PC-3 (cell line): ENCODE results near the gene FHL2. TPM values are rescaled to one million over a fixed set of nuclear protein-coding genes. Genes with fewer than 3 reads are reported as not detected.

ENCODE experiments used
- ATAC-seq: fragments of 200-7000 bp; cut with Tn5 transposase; 2 replicates; pipeline ENCODE4 v1.9.1; 2020; ENCODE audit warnings: mild to moderate bottlenecking, moderate library complexity
- BruUV-seq: library from RNA; stranded (reverse); fragments of 400-500 nt; replicated peaks from 2 replicates; lab custom pipeline; 2021; lab: Mats Ljungman, UMichigan
- CTCF ChIA-PET: fragments of 300-600 bp; sonication (Branson Sonifier 250); formaldehyde crosslinking; loops from one replicate; lab custom pipeline; 2022; ENCODE audit warnings: antibody characterized with exemption; lab: Charles Lee
- POLR2A ChIA-PET: fragments of 300-600 bp; sonication (Branson Sonifier 250); formaldehyde crosslinking; loops from one replicate; lab custom pipeline; 2022; ENCODE audit warnings: antibody characterized with exemption; ENCODE audit not compliant: unreplicated experiment; lab: Charles Lee
- DNase-seq: peaks from one replicate; pipeline ENCODE4 v3.0.0-alpha.2; 2015
- H2AFZ ChIP-seq: fragments of 300-600 bp; sonication (generic); 2 replicates; pipeline ENCODE4 v1.6.0; 2016; ENCODE audit warnings: antibody characterized with exemption, low read length
- H3F3A ChIP-seq: fragments of 300-600 bp; sonication (generic); one replicate; pipeline ENCODE4 v1.6.0; 2017; ENCODE audit warnings: antibody characterized with exemption, low read length, control low read depth, mild to moderate bottlenecking; ENCODE audit not compliant: unreplicated experiment
- H3K27ac ChIP-seq: fragments of 300-600 bp; sonication (generic); 2 replicates; pipeline ENCODE4 v1.5.1; 2016; ENCODE audit warnings: mild to moderate bottlenecking, low read length
- H3K27me3 ChIP-seq: fragments of 300-600 bp; sonication (generic); 2 replicates; pipeline ENCODE4 v1.6.1; 2016; ENCODE audit warnings: low read length, mixed read lengths
- H3K36me3 ChIP-seq: fragments of 300-600 bp; sonication (generic); 2 replicates; pipeline ENCODE4 v1.6.1; 2016; ENCODE audit warnings: low read depth, mixed run types, low read length, mixed read lengths
- H3K4me1 ChIP-seq: fragments of 300-600 bp; sonication (generic); 2 replicates; pipeline ENCODE4 v1.5.1; 2016; ENCODE audit warnings: low read length; ENCODE audit not compliant: insufficient read depth
- H3K4me2 ChIP-seq: fragments of 300-600 bp; sonication (generic); 2 replicates; pipeline ENCODE4 v1.6.0; 2016; ENCODE audit warnings: low read length
- H3K4me3 ChIP-seq: fragments of 300-600 bp; sonication (generic); 2 replicates; pipeline ENCODE4 v1.5.1; 2016; ENCODE audit warnings: mild to moderate bottlenecking, low read length, mixed read lengths
- H3K79me2 ChIP-seq: fragments of 300-600 bp; sonication (generic); 2 replicates; pipeline ENCODE4 v1.6.1; 2017; ENCODE audit warnings: low read length, mixed read lengths
- H3K9ac ChIP-seq: fragments of 300-600 bp; sonication (generic); 2 replicates; pipeline ENCODE4 v1.6.0; 2016; ENCODE audit warnings: mild to moderate bottlenecking, low read length
- H3K9me2 ChIP-seq: fragments of 300-600 bp; sonication (generic); replicated peaks from 2 replicates; pipeline ENCODE4 v1.6.1; 2016; ENCODE audit warnings: mixed run types, low read length, mixed read lengths
- H3K9me3 ChIP-seq: fragments of 300-600 bp; sonication (generic); 2 replicates; pipeline ENCODE4 v1.6.1; 2016; ENCODE audit warnings: low read length, mixed read lengths
- H4K20me1 ChIP-seq: fragments of 300-600 bp; sonication (generic); 2 replicates; pipeline ENCODE4 v1.6.1; 2016; ENCODE audit warnings: low read length, mixed read lengths
- EZH2 ChIP-seq: fragments of 300-600 bp; sonication (generic); IDR thresholded peaks from one replicate; pipeline ENCODE4 v1.6.1; 2017; ENCODE audit warnings: antibody characterized with exemption, mild to moderate bottlenecking, low read length; ENCODE audit not compliant: unreplicated experiment
- EZH2phosphoT487 ChIP-seq: fragments of 300-600 bp; sonication (generic); IDR thresholded peaks from 2 replicates; pipeline ENCODE4 v1.6.1; 2018; ENCODE audit warnings: mild to moderate bottlenecking, antibody characterized with exemption, low read length, borderline replicate concordance
- intact Hi-C: fragments of 100-400 bp; cut with micrococcal nuclease; formaldehyde crosslinking; loops from 2 replicates; pipeline ENCODE4 v1.9.0; 2023
- total RNA-seq: library from RNA; depleted of rRNA; stranded (reverse); fragments of >200 nt; gene quantifications from 2 replicates; pipeline ENCODE4 v1.2.3, GENCODE V29; 2014
- TF ChIP-seq, protein P1 (sequence below): fragments of 300-600 bp; sonication (generic); conservative IDR thresholded peaks from 2 replicates; pipeline ENCODE4 v1.5.1; 2017; ENCODE audit warnings: antibody characterized with exemption, low read depth, mild to moderate bottlenecking, low read length

FHL2 gene
- total RNA-seq, 1 experiment from 2014 or later: 118 TPM

DNA sequence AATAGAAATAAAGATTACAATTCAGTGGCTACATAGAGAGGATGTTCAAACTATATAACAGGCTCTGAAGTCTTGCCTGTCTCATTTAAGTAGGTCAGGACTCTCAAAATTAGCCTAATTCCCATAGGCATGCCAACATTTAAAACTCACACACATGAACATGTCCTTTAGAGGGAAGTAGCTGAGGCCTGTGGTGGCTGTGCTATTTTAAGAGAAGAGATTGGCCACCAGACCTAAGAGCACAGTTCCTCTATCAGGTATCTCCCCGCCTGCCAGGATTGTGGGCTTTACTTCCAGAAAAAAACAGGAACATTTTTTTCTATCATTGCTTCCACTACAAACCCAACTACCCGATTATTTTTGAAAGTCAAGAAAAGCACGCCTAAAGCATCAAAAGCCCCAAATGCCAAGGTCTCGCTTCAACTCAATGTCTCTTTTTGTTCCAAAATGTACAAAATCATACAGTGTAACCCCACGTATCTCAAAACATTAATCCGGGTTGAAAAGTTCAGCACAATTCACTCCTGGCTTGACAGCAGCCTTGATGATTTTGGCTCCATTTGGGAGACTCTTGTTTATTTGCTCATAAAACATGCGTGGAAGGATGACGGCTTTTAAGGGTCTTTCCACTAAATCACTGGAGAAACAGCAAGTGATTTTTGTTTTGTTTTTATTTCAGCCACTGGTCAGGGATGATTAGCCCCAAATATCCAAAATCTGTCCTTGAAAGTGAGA is 15.3 kb downstream of the FHL2 start:
- Histone ChIP-seq H3K27me3 (no peaks in the 10 kb centered on the region), H3K27ac (no peak overlapping the region), H3K4me2 (no peak overlapping the region), H3K9me2 (no peaks in the 10 kb centered on the region), H3K36me3 (peaks cover 70% of the 10 kb centered on the region), H2AFZ (no peak overlapping the region), H3K9ac (no peak overlapping the region), H4K20me1 (peaks cover 13% of the 10 kb centered on the region; the same call in 1 of the 2 replicates), H3K9me3 (no peaks in the 10 kb centered on the region), H3K79me2 (peaks cover 97% of the 10 kb centered on the region), H3K4me1 (peaks cover 55% of the 10 kb centered on the region), H3F3A (no peaks in the 10 kb centered on the region), H3K4me3 (no peak overlapping the region)
- TF ChIP-seq, protein P1, sequence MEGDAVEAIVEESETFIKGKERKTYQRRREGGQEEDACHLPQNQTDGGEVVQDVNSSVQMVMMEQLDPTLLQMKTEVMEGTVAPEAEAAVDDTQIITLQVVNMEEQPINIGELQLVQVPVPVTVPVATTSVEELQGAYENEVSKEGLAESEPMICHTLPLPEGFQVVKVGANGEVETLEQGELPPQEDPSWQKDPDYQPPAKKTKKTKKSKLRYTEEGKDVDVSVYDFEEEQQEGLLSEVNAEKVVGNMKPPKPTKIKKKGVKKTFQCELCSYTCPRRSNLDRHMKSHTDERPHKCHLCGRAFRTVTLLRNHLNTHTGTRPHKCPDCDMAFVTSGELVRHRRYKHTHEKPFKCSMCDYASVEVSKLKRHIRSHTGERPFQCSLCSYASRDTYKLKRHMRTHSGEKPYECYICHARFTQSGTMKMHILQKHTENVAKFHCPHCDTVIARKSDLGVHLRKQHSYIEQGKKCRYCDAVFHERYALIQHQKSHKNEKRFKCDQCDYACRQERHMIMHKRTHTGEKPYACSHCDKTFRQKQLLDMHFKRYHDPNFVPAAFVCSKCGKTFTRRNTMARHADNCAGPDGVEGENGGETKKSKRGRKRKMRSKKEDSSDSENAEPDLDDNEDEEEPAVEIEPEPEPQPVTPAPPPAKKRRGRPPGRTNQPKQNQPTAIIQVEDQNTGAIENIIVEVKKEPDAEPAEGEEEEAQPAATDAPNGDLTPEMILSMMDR: no peak
- TF ChIP-seq EZH2 (no peak), EZH2phosphoT487 (no peak)
- CTCF ChIA-PET: no interaction called here
- POLR2A ChIA-PET: no interaction called here
- DNase-seq (no peak), ATAC-seq (no peak)
- TSS peak; percentile 4 for BruUV-seq
- intact Hi-C loops: no loop called here

DNA sequence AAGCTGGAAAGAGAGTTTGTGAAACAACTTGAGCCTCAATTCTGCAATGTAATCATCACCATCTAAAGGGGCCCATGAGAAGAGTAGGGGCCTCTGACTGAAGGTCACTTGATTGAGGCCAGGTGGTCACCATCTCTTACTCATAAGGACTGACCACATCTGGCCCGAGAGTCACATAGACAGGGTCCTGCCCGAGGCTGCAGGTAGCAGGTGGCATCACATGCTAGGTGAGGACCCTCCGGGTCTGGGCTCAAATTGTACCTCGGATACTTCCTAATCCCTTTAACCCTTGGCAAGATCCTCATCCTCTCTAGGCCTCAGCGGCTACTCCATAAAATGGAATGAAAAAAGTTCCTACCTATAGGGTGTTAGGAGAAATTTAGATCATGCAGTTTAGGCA is 16.7 kb downstream of the FHL2 start:
- peaks cover 94% of the 10 kb centered on the region for H3K79me2 ChIP-seq

More for the DNA sequence above, 16.7 kb downstream of the FHL2 start:
- CTCF ChIA-PET: no interaction called here
- no peak overlapping the region for H3K4me3 ChIP-seq
- no peak overlapping the region for H3K4me2 ChIP-seq
- H3K4me1 ChIP-seq: peaks cover 41% of the 10 kb centered on the region
- no peak overlapping the region for H3K27ac ChIP-seq
- TF ChIP-seq, protein P1: no peak
- TF ChIP-seq EZH2 (no peak), EZH2phosphoT487 (no peak)
- POLR2A ChIA-PET: no interaction called here
- ATAC-seq: no peak
- H3K9me3 ChIP-seq: no peaks in the 10 kb centered on the region
- H3K36me3 ChIP-seq: peaks cover 74% of the 10 kb centered on the region
- no peak overlapping the region for H3K9ac ChIP-seq
- no peak for DNase-seq
- H3K9me2 ChIP-seq: no peaks in the 10 kb centered on the region
- no TSS peak for BruUV-seq
- no peaks in the 10 kb centered on the region for H3K27me3 ChIP-seq
- no peaks in the 10 kb centered on the region for H3F3A ChIP-seq
- H4K20me1 ChIP-seq: peaks cover 15% of the 10 kb centered on the region; the same call in 1 of the 2 replicates
- intact Hi-C loops: no loop called here
- no peak overlapping the region for H2AFZ ChIP-seq
